Retina (tissue), 1 donor: ENCODE results near the gene IL1B.
"Not testable (repeated sequence)": the region's sequence is repeated elsewhere in the genome, so short reads cannot be mapped to it uniquely, and the experiment has no call there.

ENCODE experiments used
- DNase-seq: peaks from one replicate; pipeline ENCODE4 v3.0.0-alpha.2; 2016

The IL1B gene

DNA sequence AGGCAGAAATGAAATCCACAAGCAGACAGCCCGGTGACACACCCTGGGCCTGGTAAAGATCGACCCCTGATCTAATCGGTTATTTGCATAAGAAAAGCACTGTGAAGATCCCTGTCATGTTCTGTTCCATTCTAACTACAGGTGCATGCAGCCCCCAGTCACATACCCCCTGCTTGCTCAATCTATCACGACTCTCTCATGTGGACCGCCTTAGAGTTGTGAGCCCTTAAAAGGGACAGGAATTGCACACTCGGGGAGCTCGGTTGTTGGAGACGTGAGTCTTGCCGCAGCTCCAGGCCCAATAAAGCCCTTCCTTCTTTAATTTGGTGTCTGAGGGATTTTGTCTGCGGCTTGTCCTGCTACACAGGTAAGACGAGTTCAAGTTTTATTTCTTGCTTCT lies 13.4 kb upstream of the IL1B start:
- no peak for DNase-seq

GRCh38 chr2:112848833-112849232 lies 12.3 kb upstream of the IL1B start:
- DNase-seq, result no peak

GRCh38 chr2:112846031-112846430 lies 9.5 kb upstream of the IL1B start:
- DNase-seq, result no peak

- DNase-seq, result no peak
Observed at GRCh38 chr2:112843836-112844235, 7.3 kb upstream of the IL1B start.

- DNase-seq, result no peak
Observed at GRCh38 chr2:112843288-112843687, 6.7 kb upstream of the IL1B start.

DNA sequence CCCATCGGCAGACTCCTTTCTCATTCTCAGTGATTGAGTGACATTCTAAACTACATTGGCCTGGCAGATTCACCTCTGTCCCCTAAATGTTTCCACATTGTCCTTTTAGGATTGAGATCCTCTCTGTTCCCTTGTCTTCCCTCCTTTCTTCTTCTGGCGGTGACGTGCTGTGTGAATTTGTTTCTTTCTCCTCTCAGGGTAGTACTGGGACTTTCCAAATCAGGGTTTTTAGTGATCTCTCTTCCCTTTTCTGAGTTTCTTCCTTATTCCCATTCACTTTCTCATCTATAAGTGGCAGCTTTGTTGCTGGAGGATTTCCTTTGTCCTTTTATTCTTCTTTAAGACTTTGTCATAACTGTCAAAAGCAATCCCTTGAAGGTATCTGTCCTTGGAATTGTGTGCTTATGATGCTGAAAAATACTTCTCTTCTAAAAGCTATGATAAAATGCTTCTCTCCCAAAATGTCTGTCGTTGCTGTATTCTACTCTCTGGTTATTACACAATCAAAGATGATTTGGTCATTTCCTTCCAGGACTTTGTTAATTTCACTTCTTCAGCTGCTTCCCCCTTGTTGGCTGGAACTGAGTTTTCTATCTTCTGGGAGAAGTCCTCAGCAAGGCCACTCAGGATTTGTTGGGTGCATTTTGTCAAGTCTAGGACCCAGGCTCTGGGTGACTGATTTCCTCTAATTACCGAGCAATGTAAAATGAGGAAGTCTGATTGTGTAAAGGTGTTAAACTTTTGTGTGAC lies 4.9 kb upstream of the IL1B start:
- no peak for DNase-seq

DNA sequence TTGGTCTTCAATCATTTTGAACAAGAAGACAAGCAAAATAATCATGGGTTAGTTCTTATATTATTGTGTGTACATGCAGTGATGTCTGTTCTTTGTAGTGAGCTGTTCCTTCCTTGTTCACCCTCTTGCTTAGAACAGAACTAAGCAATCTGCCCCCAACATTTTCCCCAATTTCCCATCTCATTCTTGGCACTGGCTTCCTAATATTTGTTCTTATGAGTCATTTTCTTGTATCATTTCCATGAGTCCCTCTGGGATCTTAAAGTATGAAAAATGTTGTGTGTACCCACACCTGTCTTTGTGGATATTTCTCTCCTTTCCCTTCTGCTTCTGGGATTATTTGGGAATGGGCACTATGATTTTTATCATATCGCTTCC lies 3.5 kb upstream of the IL1B start:
- DNase-seq, result no peak

DNA sequence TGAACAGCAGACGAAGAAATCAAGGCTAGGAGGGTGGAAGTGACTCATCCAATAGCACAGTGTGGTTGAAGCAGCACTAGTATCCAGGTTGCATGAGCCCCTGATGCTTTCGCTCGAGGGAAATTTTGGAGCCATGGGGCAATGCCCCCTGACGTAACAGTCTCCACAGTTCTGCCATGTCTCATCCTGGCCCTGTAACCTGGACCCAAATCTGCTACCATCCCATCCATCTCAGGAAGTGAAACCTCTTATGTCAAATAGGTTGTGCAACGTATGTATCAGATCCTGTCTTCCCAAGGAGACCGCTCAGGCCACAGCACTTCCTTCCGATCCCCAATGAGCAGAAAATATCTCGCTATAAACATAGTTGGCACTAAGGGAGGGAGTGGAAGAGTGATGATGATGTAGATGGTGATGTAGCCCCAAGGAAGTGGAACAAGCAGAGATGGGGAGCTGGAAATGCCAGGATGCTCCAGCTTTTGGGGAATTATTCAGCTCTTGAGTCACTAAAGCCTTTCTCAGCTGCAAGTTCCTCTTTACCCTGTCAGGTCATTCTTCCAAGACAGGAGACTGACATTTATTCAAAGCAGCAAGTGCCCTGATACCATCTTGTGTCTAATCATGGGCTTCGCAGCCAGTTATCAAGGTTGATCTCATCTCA lies 3.0 kb upstream of the IL1B start:
- no peak for DNase-seq

- no peak for DNase-seq
Observed at GRCh38 chr2:112836163-112836560, 417 bp downstream of the IL1B start.

DNA sequence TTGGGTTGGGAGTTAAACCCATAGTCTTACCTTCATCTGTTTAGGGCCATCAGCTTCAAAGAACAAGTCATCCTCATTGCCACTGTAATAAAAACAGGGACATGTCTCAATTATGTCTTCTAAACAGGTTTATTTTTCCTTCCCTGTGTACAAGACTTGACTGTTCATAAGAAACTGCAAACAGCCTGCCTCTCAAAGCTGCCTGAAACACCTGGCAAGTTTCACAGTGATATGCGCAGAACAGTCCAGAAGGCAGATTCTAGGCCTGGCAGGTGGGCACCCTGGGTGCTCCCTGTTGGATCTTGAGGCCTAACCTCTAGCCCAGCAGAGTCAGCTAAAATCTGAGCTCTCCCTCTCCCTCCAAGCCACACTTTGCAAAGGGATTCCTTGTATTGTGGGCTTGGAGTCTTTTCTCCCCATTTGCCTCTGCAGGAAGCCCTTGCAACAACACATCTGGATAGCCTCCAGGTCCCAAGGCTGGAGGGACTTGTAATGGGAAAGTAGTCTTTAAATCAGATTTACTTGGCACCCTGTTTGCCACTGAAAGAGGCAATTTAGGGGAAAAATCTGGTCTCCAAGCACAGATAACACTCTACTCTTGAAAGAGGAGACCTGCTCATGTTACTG lies 930 bp downstream of the IL1B start:
- no peak for DNase-seq

GRCh38 chr2:112835061-112835501 lies 1.5 kb downstream of the IL1B start:
- no peak for DNase-seq

- DNase-seq, result no peak
Observed at GRCh38 chr2:112834396-112835037, 2.1 kb downstream of the IL1B start.

DNA sequence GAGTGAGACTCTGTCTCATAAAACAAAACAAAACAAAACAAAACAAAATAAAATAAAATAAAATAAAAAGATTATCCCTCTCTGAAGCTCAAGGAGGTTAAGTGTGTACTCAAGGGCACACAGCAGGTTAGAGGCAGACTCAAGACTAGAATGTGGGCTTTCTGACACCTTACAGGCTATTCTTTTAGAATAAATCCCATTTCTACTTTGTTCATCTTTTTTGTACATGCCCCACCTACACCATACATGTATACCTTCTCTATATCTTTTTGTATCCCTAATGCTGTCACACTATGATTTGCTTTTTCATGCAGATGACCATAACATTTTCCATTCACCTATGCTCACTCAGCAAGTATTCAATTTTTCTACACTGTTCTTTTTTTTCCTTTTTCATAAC lies 2.6 kb downstream of the IL1B start:
- DNase-seq, result no peak

GRCh38 chr2:112833639-112833931 lies 3.0 kb downstream of the IL1B start:
- DNase-seq, result not testable (repeated sequence)

DNA sequence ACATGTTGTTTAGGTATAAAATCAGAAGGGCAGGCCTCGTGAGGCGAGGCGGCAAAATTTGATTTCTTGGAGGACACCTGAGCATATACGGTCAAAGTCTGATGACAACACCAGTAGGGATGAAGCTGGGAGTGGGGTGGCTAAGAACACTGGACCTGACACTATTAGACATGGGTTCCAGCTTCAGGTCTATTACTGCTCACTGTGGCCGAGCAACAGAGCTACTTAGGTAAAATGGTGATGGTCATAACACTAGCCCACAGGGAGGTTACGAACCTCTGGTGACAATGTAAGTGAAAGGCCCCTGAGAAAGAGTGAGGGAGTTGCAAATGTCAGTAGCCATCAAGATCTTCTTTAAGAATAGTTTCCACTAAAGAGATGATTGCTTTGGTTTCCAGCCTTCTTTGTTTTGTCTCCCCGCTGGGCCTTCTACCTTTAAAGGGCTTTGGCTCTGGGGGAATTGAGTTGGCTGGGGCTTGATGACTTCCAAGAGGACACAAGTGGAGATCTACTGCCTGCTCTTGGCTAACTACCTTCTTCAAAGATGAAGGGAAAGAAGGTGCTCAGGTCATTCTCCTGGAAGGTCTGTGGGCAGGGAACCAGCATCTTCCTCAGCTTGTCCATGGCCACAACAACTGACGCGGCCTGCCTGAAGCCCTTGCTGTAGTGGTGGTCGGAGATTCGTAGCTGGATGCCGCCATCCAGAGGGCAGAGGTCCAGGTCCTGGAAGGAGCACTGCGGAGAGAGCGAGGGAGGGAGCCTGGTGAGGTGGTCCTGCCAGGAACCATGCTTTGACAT lies 3.5 kb downstream of the IL1B start:
- DNase-seq, result no peak

- DNase-seq, result no peak
Observed at GRCh38 chr2:112831946-112832840, 4.4 kb downstream of the IL1B start.

GRCh38 chr2:112831513-112831845 lies 5.1 kb downstream of the IL1B start:
- no peak for DNase-seq

- DNase-seq, result no peak
Observed at GRCh38 chr2:112830682-112831512, 5.7 kb downstream of the IL1B start.

- DNase-seq, result no peak
Observed at GRCh38 chr2:112829961-112830681, 6.5 kb downstream of the IL1B start.
